SU-DHL-6 (cell line): ENCODE data around the gene PLPP1.

ENCODE experiments used
- H2AFZ ChIP-seq: fragments of 200-600 bp; sonication (generic); 2 replicates; pipeline ENCODE4 v1.6.1; 2014; ENCODE audit warnings: low read depth, mild to moderate bottlenecking, moderate library complexity, mixed read lengths, antibody characterized with exemption, low read length; ENCODE audit not compliant: severe bottlenecking
- H3F3A ChIP-seq: fragments of 200-600 bp; shearing (Covaris generic); 2 replicates; pipeline ENCODE4 v1.6.0; 2016; ENCODE audit warnings: antibody characterized with exemption, mild to moderate bottlenecking; ENCODE audit not compliant: insufficient read depth
- H3K27ac ChIP-seq: fragments of 200-600 bp; sonication (generic); 2 replicates; pipeline ENCODE4 v1.5.1; 2016; ENCODE audit warnings: low read depth, mild to moderate bottlenecking, low read length, moderate library complexity, mixed read lengths
- H3K27me3 ChIP-seq: fragments of 200-600 bp; sonication (generic), shearing (Covaris generic); 2 replicates; pipeline ENCODE4 v1.6.0; 2014; ENCODE audit warnings: mild to moderate bottlenecking, low read length
- H3K36me3 ChIP-seq: fragments of 200-600 bp; sonication (generic); 2 replicates; pipeline ENCODE4 v1.6.1; 2014; ENCODE audit warnings: mild to moderate bottlenecking, low read length, mixed read lengths
- H3K4me2 ChIP-seq: fragments of 300-600, 200-600 bp; shearing (Covaris generic), sonication (generic); 2 replicates; pipeline ENCODE4 v1.6.0; 2014; ENCODE audit warnings: low read length, low read depth, mild to moderate bottlenecking; ENCODE audit not compliant: poor library complexity, severe bottlenecking
- H3K4me3 ChIP-seq: fragments of 200-600 bp; sonication (generic); 2 replicates; pipeline ENCODE4 v1.5.1; 2014; ENCODE audit warnings: antibody characterized with exemption, low read length, mild to moderate bottlenecking, mixed read lengths; ENCODE audit not compliant: insufficient read depth, poor library complexity, severe bottlenecking
- H3K79me2 ChIP-seq: fragments of 200-600 bp; sonication (generic); 2 replicates; pipeline ENCODE4 v1.6.1; 2014; ENCODE audit warnings: mild to moderate bottlenecking, low read length, moderate library complexity; ENCODE audit not compliant: insufficient read depth
- H3K9ac ChIP-seq: fragments of 200-600 bp; sonication (generic); 2 replicates; pipeline ENCODE4 v1.7.0; 2014; ENCODE audit warnings: mild to moderate bottlenecking, low read length
- H3K9me2 ChIP-seq: fragments of 200-600 bp; sonication (generic); replicated peaks from 2 replicates; pipeline ENCODE4 v1.6.1; 2014; ENCODE audit warnings: low read length; ENCODE audit not compliant: insufficient read depth
- H3K9me3 ChIP-seq: fragments of 200-600 bp; sonication (generic); 2 replicates; pipeline ENCODE4 v1.6.1; 2014; ENCODE audit warnings: low read length, mixed read lengths; ENCODE audit not compliant: insufficient read depth
- H4K20me1 ChIP-seq: fragments of 200-600 bp; sonication (generic); 2 replicates; pipeline ENCODE4 v1.6.1; 2014; ENCODE audit warnings: low read depth, mild to moderate bottlenecking, antibody characterized with exemption, low read length, moderate library complexity, mixed read lengths
- EZH2phosphoT487 ChIP-seq: fragments of 200-600 bp; sonication (generic), shearing (Covaris generic); conservative IDR thresholded peaks from 2 replicates; pipeline ENCODE4 v1.6.1; 2018; ENCODE audit warnings: mild to moderate bottlenecking, antibody characterized with exemption, low read length, moderate library complexity, mixed read lengths
- TF ChIP-seq, protein P1 (sequence below): fragments of 200-600 bp; sonication (generic); IDR thresholded peaks from one replicate; pipeline ENCODE4 v1.5.1; 2017; ENCODE audit warnings: antibody characterized with exemption, mild to moderate bottlenecking, low read length, moderate library complexity; ENCODE audit not compliant: insufficient read depth, poor library complexity, severe bottlenecking

Gene PLPP1

DNA sequence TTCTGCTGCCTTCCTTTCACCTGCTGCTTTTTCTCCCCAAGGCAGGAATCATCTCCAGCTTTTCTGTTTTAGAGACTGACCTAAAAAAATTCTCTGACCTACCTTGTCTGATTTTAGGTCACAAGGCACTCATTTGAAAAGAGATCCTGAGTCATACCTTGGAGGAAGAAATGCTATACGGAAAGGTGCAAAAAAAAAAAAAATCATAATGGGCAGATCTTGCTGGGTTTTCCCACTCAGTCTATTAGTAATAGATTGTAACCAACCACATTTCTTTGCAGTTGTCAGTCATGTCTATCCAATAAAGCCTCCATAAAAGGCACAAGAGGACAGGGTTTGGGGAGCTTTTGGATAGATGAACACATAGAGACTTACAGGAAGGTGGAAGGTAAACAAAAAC, 157.0 kb downstream of the PLPP1 start:
- Histone ChIP-seq H3K4me3 (no peak overlapping the region), H3K27me3 (no peaks in the 10 kb centered on the region), H3K9me3 (no peaks in the 10 kb centered on the region), H3K9me2 (no peaks in the 10 kb centered on the region), H4K20me1 (no peaks in the 10 kb centered on the region; the same call in 1 of the 2 replicates), H3K27ac (no peak overlapping the region), H3K9ac (no peak overlapping the region), H3K4me2 (no peak overlapping the region), H3K36me3 (peaks cover 47% of the 10 kb centered on the region), H3K79me2 (no peaks in the 10 kb centered on the region), H2AFZ (no peak overlapping the region), H3F3A (0 out of 2 replicates have a peak, but pooled peaks cover 12% of the 10 kb centered on the region)
- TF ChIP-seq, protein P1, sequence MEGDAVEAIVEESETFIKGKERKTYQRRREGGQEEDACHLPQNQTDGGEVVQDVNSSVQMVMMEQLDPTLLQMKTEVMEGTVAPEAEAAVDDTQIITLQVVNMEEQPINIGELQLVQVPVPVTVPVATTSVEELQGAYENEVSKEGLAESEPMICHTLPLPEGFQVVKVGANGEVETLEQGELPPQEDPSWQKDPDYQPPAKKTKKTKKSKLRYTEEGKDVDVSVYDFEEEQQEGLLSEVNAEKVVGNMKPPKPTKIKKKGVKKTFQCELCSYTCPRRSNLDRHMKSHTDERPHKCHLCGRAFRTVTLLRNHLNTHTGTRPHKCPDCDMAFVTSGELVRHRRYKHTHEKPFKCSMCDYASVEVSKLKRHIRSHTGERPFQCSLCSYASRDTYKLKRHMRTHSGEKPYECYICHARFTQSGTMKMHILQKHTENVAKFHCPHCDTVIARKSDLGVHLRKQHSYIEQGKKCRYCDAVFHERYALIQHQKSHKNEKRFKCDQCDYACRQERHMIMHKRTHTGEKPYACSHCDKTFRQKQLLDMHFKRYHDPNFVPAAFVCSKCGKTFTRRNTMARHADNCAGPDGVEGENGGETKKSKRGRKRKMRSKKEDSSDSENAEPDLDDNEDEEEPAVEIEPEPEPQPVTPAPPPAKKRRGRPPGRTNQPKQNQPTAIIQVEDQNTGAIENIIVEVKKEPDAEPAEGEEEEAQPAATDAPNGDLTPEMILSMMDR, result no peak
- TF ChIP-seq EZH2phosphoT487, result no peak
